Chondrocyte (in vitro differentiated cells): ENCODE results near the gene UBE2S. TPM values are rescaled to one million over a fixed set of nuclear protein-coding genes. Genes with fewer than 3 reads are reported as not detected.

Experiments used
- DNase-seq: peaks from one replicate; pipeline ENCODE4 v3.0.0; 2021; ENCODE audit warnings: mixed read lengths, low spot score
- H3K27ac Mint-ChIP-seq: one replicate; pipeline ENCODE4 v1.8.0; 2021; ENCODE audit warnings: mild to moderate bottlenecking, moderate library complexity, mixed read lengths; ENCODE audit not compliant: unreplicated experiment
- H3K27me3 Mint-ChIP-seq: 2 replicates; pipeline ENCODE4 v1.8.0; 2021; ENCODE audit warnings: low read depth, mixed read lengths
- H3K36me3 Mint-ChIP-seq: 2 replicates; pipeline ENCODE4 v1.8.0; 2021; ENCODE audit warnings: low read depth, mixed read lengths
- H3K4me1 Mint-ChIP-seq: 2 replicates; pipeline ENCODE4 v1.8.0; 2021; ENCODE audit warnings: low read depth, mild to moderate bottlenecking, mixed read lengths
- H3K4me3 Mint-ChIP-seq: one replicate; pipeline ENCODE4 v1.8.0; 2021; ENCODE audit warnings: mild to moderate bottlenecking, moderate library complexity, mixed read lengths; ENCODE audit not compliant: unreplicated experiment
- H3K9me3 Mint-ChIP-seq: 2 replicates; pipeline ENCODE4 v1.8.0; 2021; ENCODE audit warnings: low read depth, mixed read lengths
- total RNA-seq: library from RNA; stranded (reverse); gene quantifications from 3 replicates; pipeline ENCODE4 v1.2.1, GENCODE V29; 2021
- TF ChIP-seq, protein P1 (sequence below): fragments of 200-600 bp; sonication (generic); IDR thresholded peaks from 2 replicates; pipeline ENCODE4 v1.5.0; 2021; ENCODE audit warnings: antibody characterized with exemption, mild to moderate bottlenecking, moderate library complexity

Gene UBE2S
- total RNA-seq, 1 donor from 2014 or later = 79.7 TPM

DNA sequence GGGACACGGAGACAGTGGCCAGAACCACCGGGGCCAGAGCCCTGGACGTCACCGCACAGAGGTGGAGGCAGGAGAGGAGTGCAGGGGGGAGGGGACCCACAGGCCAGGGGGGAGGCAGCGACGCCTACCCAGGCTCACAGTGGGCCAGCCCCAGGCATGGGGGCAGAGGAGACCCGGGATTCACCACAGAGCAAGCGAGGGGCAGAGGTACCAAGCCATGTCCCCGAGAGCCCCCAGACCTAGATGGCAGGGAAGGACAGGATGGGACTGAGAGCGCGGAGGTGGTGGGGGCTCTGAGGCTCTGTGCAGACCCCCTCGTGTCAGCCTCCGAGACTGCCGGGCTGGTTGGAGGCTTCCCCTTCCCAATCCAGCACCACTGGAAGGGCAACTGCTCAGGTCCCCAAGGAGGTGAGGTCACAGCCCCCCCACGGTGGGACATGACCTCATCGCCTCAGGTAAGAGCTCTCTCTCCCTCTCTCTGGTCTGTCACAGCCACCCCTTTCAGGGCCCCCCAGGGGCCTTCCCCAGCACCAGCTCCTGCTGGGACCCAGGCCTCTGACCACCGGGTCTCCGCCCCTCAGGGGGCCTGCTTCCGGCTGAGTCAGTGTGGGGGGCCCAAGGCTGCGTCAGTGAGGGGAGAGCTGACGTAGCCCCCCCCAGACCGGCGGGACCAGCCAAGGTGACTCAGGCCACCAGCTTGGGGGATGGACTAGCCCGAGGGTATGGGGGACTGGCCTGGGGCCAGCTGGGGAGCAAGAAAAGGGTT is 35.1 kb downstream of the UBE2S start:
- H3K36me3 Mint-ChIP-seq = no peaks in the 10 kb centered on the region

DNA sequence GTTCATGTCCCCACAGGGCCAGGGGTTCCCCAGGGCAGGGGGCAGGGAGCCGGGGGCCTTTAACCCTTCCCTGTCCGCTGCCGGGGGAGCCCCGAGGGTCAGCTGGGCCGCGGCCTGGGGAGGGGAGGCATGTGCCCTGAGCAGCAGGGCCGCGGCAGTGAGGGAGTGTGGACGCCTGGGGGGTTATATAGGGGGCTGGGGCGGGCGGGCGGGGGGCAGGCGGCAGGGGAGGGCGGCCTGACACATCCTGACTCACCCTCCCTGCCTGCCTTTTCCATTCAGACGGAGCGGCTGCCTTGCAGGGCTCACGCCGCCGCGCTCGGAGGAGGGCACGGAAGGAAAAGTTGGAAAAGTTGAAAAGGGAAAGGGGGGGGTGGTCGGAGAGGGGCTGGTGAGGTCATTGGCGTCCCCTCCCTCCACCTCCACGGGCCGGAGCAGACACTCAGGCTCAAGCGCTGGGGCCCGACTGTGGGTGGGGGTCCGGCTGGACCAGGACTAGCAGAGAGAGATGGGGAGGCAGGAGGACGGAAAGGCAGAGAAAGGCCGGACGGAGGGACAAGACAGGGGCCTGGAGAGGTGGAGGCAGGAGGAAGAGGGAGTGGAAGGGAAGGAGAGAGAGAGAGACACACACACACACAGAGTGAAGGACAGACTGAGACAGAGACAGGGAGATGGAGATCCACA is 37.1 kb downstream of the UBE2S start, which contains the start of gene IL11:
IL11 (minus strand) TSS at position 159 of the 684 bp plus-strand sequence; CDS start at position 6, 153 bp downstream.
- Mint-ChIP-seq H3K4me1 (peaks cover 22% of the 10 kb centered on the region), H3K9me3 (no peaks in the 10 kb centered on the region), H3K36me3 (no peaks in the 10 kb centered on the region), H3K27ac (peak within 1 kb of the TSS; percentile 45), H3K27me3 (no peaks in the 10 kb centered on the region), H3K4me3 (peak within 1 kb of the TSS; percentile 74)
- TF ChIP-seq, protein P1, sequence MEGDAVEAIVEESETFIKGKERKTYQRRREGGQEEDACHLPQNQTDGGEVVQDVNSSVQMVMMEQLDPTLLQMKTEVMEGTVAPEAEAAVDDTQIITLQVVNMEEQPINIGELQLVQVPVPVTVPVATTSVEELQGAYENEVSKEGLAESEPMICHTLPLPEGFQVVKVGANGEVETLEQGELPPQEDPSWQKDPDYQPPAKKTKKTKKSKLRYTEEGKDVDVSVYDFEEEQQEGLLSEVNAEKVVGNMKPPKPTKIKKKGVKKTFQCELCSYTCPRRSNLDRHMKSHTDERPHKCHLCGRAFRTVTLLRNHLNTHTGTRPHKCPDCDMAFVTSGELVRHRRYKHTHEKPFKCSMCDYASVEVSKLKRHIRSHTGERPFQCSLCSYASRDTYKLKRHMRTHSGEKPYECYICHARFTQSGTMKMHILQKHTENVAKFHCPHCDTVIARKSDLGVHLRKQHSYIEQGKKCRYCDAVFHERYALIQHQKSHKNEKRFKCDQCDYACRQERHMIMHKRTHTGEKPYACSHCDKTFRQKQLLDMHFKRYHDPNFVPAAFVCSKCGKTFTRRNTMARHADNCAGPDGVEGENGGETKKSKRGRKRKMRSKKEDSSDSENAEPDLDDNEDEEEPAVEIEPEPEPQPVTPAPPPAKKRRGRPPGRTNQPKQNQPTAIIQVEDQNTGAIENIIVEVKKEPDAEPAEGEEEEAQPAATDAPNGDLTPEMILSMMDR = no peak
- no peak for DNase-seq

More for the DNA sequence above, 35.1 kb downstream of the UBE2S start:
- peak overlapping the region; percentile 9 for H3K27ac Mint-ChIP-seq
- H3K27me3 Mint-ChIP-seq = no peaks in the 10 kb centered on the region
- H3K4me3 Mint-ChIP-seq = no peak overlapping the region
- DNase-seq = no peak
- peaks cover 22% of the 10 kb centered on the region for H3K4me1 Mint-ChIP-seq
- no peaks in the 10 kb centered on the region for H3K9me3 Mint-ChIP-seq
- TF ChIP-seq, protein P1 = no peak

DNA sequence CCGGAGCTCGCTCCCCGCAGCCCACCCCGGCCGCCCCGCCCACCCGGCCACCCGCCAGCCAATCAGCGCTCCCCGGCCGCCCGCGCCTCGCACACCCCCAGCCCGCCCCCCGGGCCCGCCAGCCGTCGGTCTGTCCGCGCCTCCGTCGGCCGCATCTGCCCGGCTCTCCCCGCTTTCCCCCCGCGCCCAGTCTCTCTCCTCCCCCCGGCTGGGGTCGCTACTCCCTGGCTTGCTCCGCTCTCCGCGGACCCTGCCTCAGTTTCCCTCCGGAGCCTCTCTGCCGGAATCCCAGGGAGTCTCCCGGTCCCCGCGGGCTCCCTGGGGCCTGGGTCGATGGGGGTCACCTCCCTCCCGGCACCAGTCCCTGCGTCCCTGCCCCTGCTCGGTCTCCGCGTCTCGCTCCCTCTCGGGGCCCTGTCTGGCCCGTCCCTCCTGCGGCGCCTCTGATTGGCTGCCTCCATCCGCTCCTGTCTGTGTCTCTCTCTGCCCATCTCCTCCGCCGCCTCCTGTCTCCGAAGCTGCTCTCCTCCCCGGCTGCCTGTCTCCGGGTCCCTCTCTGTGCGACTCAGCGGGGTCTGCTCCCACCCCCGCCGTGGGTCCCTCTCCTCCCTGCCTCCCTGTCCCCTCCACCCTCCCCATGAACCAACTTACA is 37.8 kb downstream of the UBE2S start:
- H3K4me3 Mint-ChIP-seq = peak overlapping the region; percentile 74
- TF ChIP-seq, protein P1 = no peak
- no peaks in the 10 kb centered on the region for H3K27me3 Mint-ChIP-seq
- peaks cover 22% of the 10 kb centered on the region for H3K4me1 Mint-ChIP-seq
- no peaks in the 10 kb centered on the region for H3K9me3 Mint-ChIP-seq
- H3K36me3 Mint-ChIP-seq = no peaks in the 10 kb centered on the region
- H3K27ac Mint-ChIP-seq = peak overlapping the region; percentile 45
- DNase-seq = no peak

DNA sequence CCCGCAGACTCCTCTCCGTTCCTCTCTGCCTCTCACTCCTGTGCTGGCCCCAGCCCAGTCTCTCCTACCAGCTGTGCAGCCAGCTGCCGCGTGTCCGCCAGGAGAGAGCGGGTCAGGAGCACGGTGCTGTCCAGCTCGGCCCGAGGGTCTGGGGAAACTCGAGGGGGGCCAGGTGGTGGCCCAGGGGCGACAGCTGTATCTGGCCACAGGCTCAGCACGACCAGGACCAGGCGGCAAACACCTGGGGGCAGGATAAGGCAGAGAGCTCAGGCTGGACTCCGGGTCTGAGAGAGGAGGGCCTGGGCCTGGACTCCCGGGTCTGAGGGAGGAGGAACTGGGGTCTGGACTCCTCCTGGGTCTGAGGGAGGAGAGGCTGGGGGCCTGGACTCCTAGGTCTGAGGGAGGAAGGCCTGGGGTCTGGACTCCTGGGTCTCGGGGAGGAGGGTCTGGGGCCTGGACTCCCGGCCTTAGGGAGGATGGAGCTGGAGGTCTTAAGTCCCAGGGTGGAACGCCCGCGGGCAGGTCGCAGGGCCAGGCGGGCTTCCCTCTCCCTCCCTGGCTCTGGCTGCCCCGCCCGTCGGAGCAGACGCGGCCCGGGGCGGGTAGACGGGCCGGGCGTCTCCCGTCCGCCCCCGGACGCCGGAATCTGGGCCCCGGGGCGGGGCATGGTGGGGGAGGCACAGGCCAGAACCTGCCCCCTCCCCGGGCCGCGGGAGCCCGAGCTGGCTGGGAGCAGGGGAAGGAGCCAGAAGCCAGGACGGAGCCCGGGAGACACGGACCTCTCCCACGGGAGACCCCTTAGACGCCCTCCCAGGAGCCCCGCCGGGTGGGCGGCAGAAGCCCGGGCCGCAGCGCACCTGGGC is 38.7 kb downstream of the UBE2S start:
- Mint-ChIP-seq H3K36me3 (no peaks in the 10 kb centered on the region), H3K4me3 (peak overlapping the region; percentile 33), H3K27me3 (no peaks in the 10 kb centered on the region), H3K4me1 (peaks cover 29% of the 10 kb centered on the region), H3K9me3 (no peaks in the 10 kb centered on the region), H3K27ac (peak overlapping the region; percentile 45)
- no peak for DNase-seq
- TF ChIP-seq, protein P1 = no peak
